ENCODE measurements around the gene CMIP. TPM values are rescaled to one million over a fixed set of nuclear protein-coding genes. Genes with fewer than 3 reads are reported as not detected.

The CMIP gene
- total RNA-seq, 1 experiment from 2014 or later, result 25.7 TPM

- Histone ChIP-seq H3K9ac (ENCODE audit: low read length) (no peak overlapping the region), H3K4me3 (ENCODE audit: low read length) (no peak overlapping the region), H3K4me2 (ENCODE audit: low read length) (no peak overlapping the region), H3K36me3 (ENCODE audit: low read depth, low read length) (no peaks in the 10 kb centered on the region; the same call in 1 of the 2 replicates), H3K27ac (ENCODE audit: low read length) (no peak overlapping the region), H3K9me2 (replicated peaks; ENCODE audit: low read length) (no peaks in the 10 kb centered on the region), H4K20me1 (ENCODE audit: low read length) (peaks cover 5% of the 10 kb centered on the region; the same call in 1 of the 2 replicates), H3K4me1 (ENCODE audit: insufficient read depth, low read length) (peaks cover 21% of the 10 kb centered on the region), H3F3A (ENCODE audit: low read length, unreplicated experiment) (no peaks in the 10 kb centered on the region), H3K9me3 (ENCODE audit: low read length) (no peaks in the 10 kb centered on the region), H3K79me2 (ENCODE audit: low read length) (peaks cover 100% of the 10 kb centered on the region), H2AFZ (ENCODE audit: low read length) (no peak overlapping the region), H3K27me3 (ENCODE audit: low read length) (no peaks in the 10 kb centered on the region)
- intact Hi-C loops (cut with micrococcal nuclease), result no loop called here
- no TSS peak for BruUV-seq (replicated peaks)
- DNase-seq, result no peak
- CTCF ChIA-PET, result no interaction called here
- TF ChIP-seq EZH2 (IDR thresholded peaks at IDR 0.05; ENCODE audit: low read length, unreplicated experiment) (no peak), EZH2phosphoT487 (IDR thresholded peaks at IDR 0.05; ENCODE audit: borderline replicate concordance, low read length) (no peak)
- TF ChIP-seq, protein P1, sequence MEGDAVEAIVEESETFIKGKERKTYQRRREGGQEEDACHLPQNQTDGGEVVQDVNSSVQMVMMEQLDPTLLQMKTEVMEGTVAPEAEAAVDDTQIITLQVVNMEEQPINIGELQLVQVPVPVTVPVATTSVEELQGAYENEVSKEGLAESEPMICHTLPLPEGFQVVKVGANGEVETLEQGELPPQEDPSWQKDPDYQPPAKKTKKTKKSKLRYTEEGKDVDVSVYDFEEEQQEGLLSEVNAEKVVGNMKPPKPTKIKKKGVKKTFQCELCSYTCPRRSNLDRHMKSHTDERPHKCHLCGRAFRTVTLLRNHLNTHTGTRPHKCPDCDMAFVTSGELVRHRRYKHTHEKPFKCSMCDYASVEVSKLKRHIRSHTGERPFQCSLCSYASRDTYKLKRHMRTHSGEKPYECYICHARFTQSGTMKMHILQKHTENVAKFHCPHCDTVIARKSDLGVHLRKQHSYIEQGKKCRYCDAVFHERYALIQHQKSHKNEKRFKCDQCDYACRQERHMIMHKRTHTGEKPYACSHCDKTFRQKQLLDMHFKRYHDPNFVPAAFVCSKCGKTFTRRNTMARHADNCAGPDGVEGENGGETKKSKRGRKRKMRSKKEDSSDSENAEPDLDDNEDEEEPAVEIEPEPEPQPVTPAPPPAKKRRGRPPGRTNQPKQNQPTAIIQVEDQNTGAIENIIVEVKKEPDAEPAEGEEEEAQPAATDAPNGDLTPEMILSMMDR (conservative IDR thresholded peaks at IDR 0.05; ENCODE audit: low read depth, low read length), result no peak
- POLR2A ChIA-PET (ENCODE audit: unreplicated experiment), result no interaction called here
- no peak for ATAC-seq
Observed at GRCh38 chr16:81553814-81554675, 109.4 kb downstream of the CMIP start.

DNA sequence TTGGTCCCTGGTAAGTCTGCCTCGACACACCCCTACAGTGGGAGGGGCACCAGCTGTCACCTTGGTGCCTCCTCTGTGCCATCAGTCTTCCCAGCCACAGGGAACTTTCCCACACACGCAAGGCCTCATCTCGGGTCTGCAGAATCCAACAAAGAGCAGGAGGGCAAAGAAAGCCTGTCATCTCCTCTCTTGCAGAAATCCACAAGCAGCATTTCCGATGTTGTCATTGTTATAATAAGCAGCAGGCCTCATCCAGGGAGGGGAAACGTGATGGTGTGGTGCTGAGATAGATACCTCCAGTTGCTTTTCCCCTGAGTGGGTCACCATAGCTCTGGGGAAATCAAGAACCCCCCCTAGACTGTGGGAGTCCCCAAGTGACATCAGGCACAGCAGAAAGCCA, 110.4 kb downstream of the CMIP start:
- Histone ChIP-seq H4K20me1 (ENCODE audit: low read length) (peaks cover 5% of the 10 kb centered on the region; the same call in 1 of the 2 replicates), H3K27me3 (ENCODE audit: low read length) (no peaks in the 10 kb centered on the region), H3K36me3 (ENCODE audit: low read depth, low read length) (no peaks in the 10 kb centered on the region; the same call in 1 of the 2 replicates), H3K9ac (ENCODE audit: low read length) (no peak overlapping the region), H3K27ac (ENCODE audit: low read length) (no peak overlapping the region), H3K4me2 (ENCODE audit: low read length) (no peak overlapping the region), H2AFZ (ENCODE audit: low read length) (no peak overlapping the region), H3K4me1 (ENCODE audit: insufficient read depth, low read length) (peaks cover 29% of the 10 kb centered on the region), H3K9me2 (replicated peaks; ENCODE audit: low read length) (no peaks in the 10 kb centered on the region), H3K79me2 (ENCODE audit: low read length) (peaks cover 99% of the 10 kb centered on the region), H3K4me3 (ENCODE audit: low read length) (no peak overlapping the region), H3K9me3 (ENCODE audit: low read length) (no peaks in the 10 kb centered on the region), H3F3A (ENCODE audit: low read length, unreplicated experiment) (no peaks in the 10 kb centered on the region)
- no TSS peak for BruUV-seq (replicated peaks)
- TF ChIP-seq EZH2phosphoT487 (IDR thresholded peaks at IDR 0.05; ENCODE audit: borderline replicate concordance, low read length) (no peak), EZH2 (IDR thresholded peaks at IDR 0.05; ENCODE audit: low read length, unreplicated experiment) (no peak)
- TF ChIP-seq, protein P1 (conservative IDR thresholded peaks at IDR 0.05; ENCODE audit: low read depth, low read length), result no peak
- ATAC-seq (no peak), DNase-seq (no peak)
- intact Hi-C loops (cut with micrococcal nuclease), result no loop called here
- ChIA-PET CTCF (no interaction called here), POLR2A (ENCODE audit: unreplicated experiment) (no interaction called here)

GRCh38 chr16:81555660-81556059, 111.1 kb downstream of the CMIP start:
- Histone ChIP-seq H3K27me3 (ENCODE audit: low read length) (no peaks in the 10 kb centered on the region), H3K27ac (ENCODE audit: low read length) (no peak overlapping the region), H3K36me3 (ENCODE audit: low read depth, low read length) (no peaks in the 10 kb centered on the region; the same call in 1 of the 2 replicates), H3K4me2 (ENCODE audit: low read length) (no peak overlapping the region), H2AFZ (ENCODE audit: low read length) (no peak overlapping the region), H3K9ac (ENCODE audit: low read length) (no peak overlapping the region), H3K4me1 (ENCODE audit: insufficient read depth, low read length) (peaks cover 27% of the 10 kb centered on the region), H3K4me3 (ENCODE audit: low read length) (no peak overlapping the region), H3K9me3 (ENCODE audit: low read length) (no peaks in the 10 kb centered on the region), H4K20me1 (ENCODE audit: low read length) (0 out of 2 replicates have a peak, but pooled peaks cover 5% of the 10 kb centered on the region), H3K9me2 (replicated peaks; ENCODE audit: low read length) (no peaks in the 10 kb centered on the region), H3F3A (ENCODE audit: low read length, unreplicated experiment) (no peaks in the 10 kb centered on the region), H3K79me2 (ENCODE audit: low read length) (peaks cover 98% of the 10 kb centered on the region)
- CTCF ChIA-PET, result no interaction called here
- POLR2A ChIA-PET (ENCODE audit: unreplicated experiment), result no interaction called here
- BruUV-seq (replicated peaks), result no TSS peak
- intact Hi-C loops (cut with micrococcal nuclease), result no loop called here
- DNase-seq (no peak), ATAC-seq (no peak)
- TF ChIP-seq EZH2 (IDR thresholded peaks at IDR 0.05; ENCODE audit: low read length, unreplicated experiment) (no peak), EZH2phosphoT487 (IDR thresholded peaks at IDR 0.05; ENCODE audit: borderline replicate concordance, low read length) (no peak)
- TF ChIP-seq, protein P1 (conservative IDR thresholded peaks at IDR 0.05; ENCODE audit: low read depth, low read length), result no peak
